HL-60 (cell line): Measurements from ENCODE around the gene ZNF423.

Source experiments
- GABPA ChIP-seq: IDR thresholded peaks from 2 replicates; pipeline ENCODE4 v1.6.1; 2012; ENCODE audit warnings: low read depth
- TF ChIP-seq, protein P1 (sequence below): IDR thresholded peaks from one replicate; pipeline ENCODE4 v1.5.1; 2011; ENCODE audit warnings: low read length, control low read depth, inconsistent platforms; ENCODE audit not compliant: insufficient read depth

DNA sequence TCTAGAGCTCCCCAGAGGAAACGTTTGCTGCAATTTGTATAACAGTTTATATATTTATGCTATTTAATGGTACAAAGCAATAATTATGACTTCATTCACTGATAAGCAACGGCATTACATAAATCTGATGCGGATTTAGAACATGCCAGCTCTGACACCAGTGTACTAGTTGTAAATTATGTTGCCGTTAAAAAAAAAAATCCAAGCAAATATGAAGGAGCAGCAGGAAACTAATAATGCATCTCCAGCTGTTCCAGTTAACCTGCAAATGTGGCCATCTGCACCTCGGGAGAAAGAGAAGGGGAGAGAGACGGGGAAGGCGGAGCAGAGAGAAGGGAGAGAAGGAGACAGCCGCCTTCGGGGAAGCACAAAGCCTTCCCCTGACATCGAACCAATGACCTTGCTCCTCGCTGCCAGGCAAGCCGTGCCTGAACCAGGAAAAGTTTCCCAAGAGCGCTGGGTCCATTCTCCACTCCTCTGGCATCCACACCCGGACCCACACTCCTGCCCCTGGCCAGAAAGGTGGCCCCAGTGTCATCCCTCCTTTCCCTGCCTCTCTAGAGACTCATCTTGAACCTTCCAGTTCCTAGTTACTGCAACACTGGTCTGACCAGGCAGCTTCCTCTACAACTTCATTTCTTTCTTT is 307.5 kb downstream of the ZNF423 start:
- TF ChIP-seq GABPA, result no peak
- TF ChIP-seq, protein P1, sequence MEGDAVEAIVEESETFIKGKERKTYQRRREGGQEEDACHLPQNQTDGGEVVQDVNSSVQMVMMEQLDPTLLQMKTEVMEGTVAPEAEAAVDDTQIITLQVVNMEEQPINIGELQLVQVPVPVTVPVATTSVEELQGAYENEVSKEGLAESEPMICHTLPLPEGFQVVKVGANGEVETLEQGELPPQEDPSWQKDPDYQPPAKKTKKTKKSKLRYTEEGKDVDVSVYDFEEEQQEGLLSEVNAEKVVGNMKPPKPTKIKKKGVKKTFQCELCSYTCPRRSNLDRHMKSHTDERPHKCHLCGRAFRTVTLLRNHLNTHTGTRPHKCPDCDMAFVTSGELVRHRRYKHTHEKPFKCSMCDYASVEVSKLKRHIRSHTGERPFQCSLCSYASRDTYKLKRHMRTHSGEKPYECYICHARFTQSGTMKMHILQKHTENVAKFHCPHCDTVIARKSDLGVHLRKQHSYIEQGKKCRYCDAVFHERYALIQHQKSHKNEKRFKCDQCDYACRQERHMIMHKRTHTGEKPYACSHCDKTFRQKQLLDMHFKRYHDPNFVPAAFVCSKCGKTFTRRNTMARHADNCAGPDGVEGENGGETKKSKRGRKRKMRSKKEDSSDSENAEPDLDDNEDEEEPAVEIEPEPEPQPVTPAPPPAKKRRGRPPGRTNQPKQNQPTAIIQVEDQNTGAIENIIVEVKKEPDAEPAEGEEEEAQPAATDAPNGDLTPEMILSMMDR, result no peak
